WTC11 (cell line): ENCODE measurements around the gene ASMT. TPM values are rescaled to one million over a fixed set of nuclear protein-coding genes. Genes with fewer than 3 reads are reported as not detected.
A peak's percentile ranks its signal among the peaks of the same experiment; 100 is the strongest.

Experiments used
- ATAC-seq: fragments of 200-7000 bp; cut with Tn5 transposase; 2 replicates; pipeline ENCODE4 v1.10.0; 2021; ENCODE audit warnings: mild to moderate bottlenecking, moderate library complexity
- CTCF ChIA-PET: fragments of 300-600 bp; sonication (Branson Sonifier 250); formaldehyde crosslinking; loops from one replicate; lab custom pipeline; 2021; ENCODE audit warnings: antibody characterized with exemption; lab: Charles Lee
- POLR2A ChIA-PET: fragments of 350-600 bp; sonication (Branson Sonifier 250); formaldehyde crosslinking; loops from one replicate; lab custom pipeline; 2021; ENCODE audit warnings: antibody characterized with exemption; lab: Charles Lee
- DNase-seq: peaks from one replicate; pipeline ENCODE4 v3.0.0; 2021; ENCODE audit warnings: low spot score
- H3K27ac Mint-ChIP-seq: 2 replicates; pipeline ENCODE4 v1.8.0; 2021; ENCODE audit warnings: mixed read lengths
- H3K27me3 Mint-ChIP-seq: 2 replicates; pipeline ENCODE4 v1.8.0; 2021; ENCODE audit warnings: low read depth, mild to moderate bottlenecking, moderate library complexity, mixed read lengths
- H3K36me3 Mint-ChIP-seq: 2 replicates; pipeline ENCODE4 v1.8.0; 2021; ENCODE audit warnings: mixed read lengths
- H3K4me1 Mint-ChIP-seq: 2 replicates; pipeline ENCODE4 v1.8.0; 2022; ENCODE audit warnings: mixed read lengths
- H3K4me3 Mint-ChIP-seq: 2 replicates; pipeline ENCODE4 v1.8.0; 2021; ENCODE audit warnings: mild to moderate bottlenecking, moderate library complexity, mixed read lengths
- H3K9me3 Mint-ChIP-seq: 2 replicates; pipeline ENCODE4 v1.8.0; 2021; ENCODE audit warnings: mixed read lengths
- AFF4 ChIP-seq: sonication (generic); formaldehyde crosslinking; IDR thresholded peaks from 2 replicates; pipeline ENCODE4 v1.8.1; 2023; ENCODE audit warnings: mild to moderate bottlenecking, missing genetic modification reagents, borderline replicate concordance
- ATF6 ChIP-seq: sonication (generic); formaldehyde crosslinking; IDR thresholded peaks from 2 replicates; pipeline ENCODE4 v1.8.1; 2023; ENCODE audit warnings: mild to moderate bottlenecking, missing genetic modification reagents
- E2F4 ChIP-seq: sonication (generic); formaldehyde crosslinking; IDR thresholded peaks from 2 replicates; pipeline ENCODE4 v1.8.1; 2022; ENCODE audit warnings: low read depth, mild to moderate bottlenecking, moderate library complexity, missing genetic modification reagents, borderline replicate concordance
- FOXP4 ChIP-seq: sonication (generic); formaldehyde crosslinking; IDR thresholded peaks from 2 replicates; pipeline ENCODE4 v1.8.0; 2022; ENCODE audit warnings: mild to moderate bottlenecking, missing genetic modification reagents
- GTF2I ChIP-seq: fragments of 250-450 bp; sonication (Bioruptor Pico); conservative IDR thresholded peaks from 2 replicates; pipeline ENCODE4 v1.4.0; 2021; ENCODE audit warnings: mild to moderate bottlenecking
- IRF1 ChIP-seq: sonication (generic); formaldehyde crosslinking; IDR thresholded peaks from 2 replicates; pipeline ENCODE4 v1.8.0; 2023; ENCODE audit warnings: missing genetic modification reagents
- SMAD3 ChIP-seq: sonication (generic); formaldehyde crosslinking; IDR thresholded peaks from 2 replicates; pipeline ENCODE4 v1.8.0; 2022; ENCODE audit warnings: missing genetic modification reagents, mild to moderate bottlenecking, borderline replicate concordance
- STAT6 ChIP-seq: sonication (generic); formaldehyde crosslinking; conservative IDR thresholded peaks from 2 replicates; pipeline ENCODE4 v1.8.1; 2023; ENCODE audit warnings: mild to moderate bottlenecking, low read depth, missing genetic modification reagents, moderate library complexity
- USF1 ChIP-seq: sonication (generic); formaldehyde crosslinking; IDR thresholded peaks from 2 replicates; pipeline ENCODE4 v1.8.0; 2022; ENCODE audit warnings: mild to moderate bottlenecking, missing genetic modification reagents
- USF2 ChIP-seq: sonication (generic); formaldehyde crosslinking; IDR thresholded peaks from 2 replicates; pipeline ENCODE4 v1.8.1; 2023; ENCODE audit warnings: mild to moderate bottlenecking, missing genetic modification reagents, moderate library complexity
- ZBTB43 ChIP-seq: sonication (generic); formaldehyde crosslinking; IDR thresholded peaks from 2 replicates; pipeline ENCODE4 v1.8.1; 2023; ENCODE audit warnings: mild to moderate bottlenecking, missing genetic modification reagents
- ZNF532 ChIP-seq: fragments of 250-450 bp; sonication (Bioruptor Pico); IDR thresholded peaks from 2 replicates; pipeline ENCODE4 v1.9.0; 2021; ENCODE audit warnings: mild to moderate bottlenecking, borderline replicate concordance
- total RNA-seq: library from RNA; stranded (reverse); gene quantifications from 3 replicates; pipeline ENCODE4 v1.2.3, GENCODE V29; 2021

Gene ASMT
- total RNA-seq, 1 experiment from 2014 or later: 0.33 TPM

- no peak for TF ChIP-seq STAT6 (CRISPR knock-in tag)
- TF ChIP-seq, all 79 proteins: peak for 0
Observed at GRCh38 chrX:1658071-1658491, 43.2 kb downstream of the ASMT start (continued).

GRCh38 chrX:1659664-1660461, 45.0 kb downstream of the ASMT start:
- DNase-seq (no peak), ATAC-seq (no peak)
- Mint-ChIP-seq H3K27ac (peak overlapping the region; percentile 86), H3K4me3 (no peak overlapping the region), H3K9me3 (peaks cover 16% of the 10 kb centered on the region), H3K36me3 (peaks cover 3% of the 10 kb centered on the region; the same call in 1 of the 2 replicates), H3K4me1 (peaks cover 21% of the 10 kb centered on the region), H3K27me3 (no peaks in the 10 kb centered on the region; the same call in 1 of the 2 replicates)
- POLR2A ChIA-PET: no interaction called here
- CTCF ChIA-PET: no interaction called here
- TF ChIP-seq IRF1 (CRISPR knock-in tag): no peak
- TF ChIP-seq E2F4: no peak
- TF ChIP-seq USF2 (CRISPR knock-in tag): no peak
- no peak for TF ChIP-seq AFF4
- TF ChIP-seq ATF6 (CRISPR knock-in tag): no peak
- TF ChIP-seq GTF2I: no peak
- TF ChIP-seq ZBTB43 (CRISPR knock-in tag): no peak
- no peak for TF ChIP-seq SMAD3 (CRISPR knock-in tag)
- TF ChIP-seq USF1 (CRISPR knock-in tag): no peak
- TF ChIP-seq ZNF532: no peak
- TF ChIP-seq FOXP4 (CRISPR knock-in tag): no peak
